ENCODE data around the gene C4orf51.
A peak's percentile ranks its signal among the peaks of the same experiment; 100 is the strongest.

Gene C4orf51

DNA sequence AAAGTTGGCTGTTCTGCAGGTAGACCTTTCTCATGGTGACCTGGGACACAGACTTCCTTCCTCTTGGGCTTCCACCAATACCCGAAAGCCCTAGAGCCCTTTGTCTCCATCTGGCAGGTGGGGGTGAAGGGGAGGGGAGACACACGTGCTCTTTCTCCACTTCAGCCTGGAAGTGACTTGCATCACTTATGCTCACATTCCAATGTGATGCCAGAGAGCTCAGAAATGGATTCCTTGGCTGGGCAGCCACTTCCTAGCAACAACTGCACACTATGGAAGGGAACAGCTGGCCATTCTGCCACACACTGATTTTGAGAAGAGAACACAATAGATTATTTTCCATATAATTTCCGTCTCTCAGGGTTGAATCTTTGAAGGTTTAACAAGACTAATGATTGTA lies 36.3 kb downstream of the C4orf51 start:
- no peak for DNase-seq

DNA sequence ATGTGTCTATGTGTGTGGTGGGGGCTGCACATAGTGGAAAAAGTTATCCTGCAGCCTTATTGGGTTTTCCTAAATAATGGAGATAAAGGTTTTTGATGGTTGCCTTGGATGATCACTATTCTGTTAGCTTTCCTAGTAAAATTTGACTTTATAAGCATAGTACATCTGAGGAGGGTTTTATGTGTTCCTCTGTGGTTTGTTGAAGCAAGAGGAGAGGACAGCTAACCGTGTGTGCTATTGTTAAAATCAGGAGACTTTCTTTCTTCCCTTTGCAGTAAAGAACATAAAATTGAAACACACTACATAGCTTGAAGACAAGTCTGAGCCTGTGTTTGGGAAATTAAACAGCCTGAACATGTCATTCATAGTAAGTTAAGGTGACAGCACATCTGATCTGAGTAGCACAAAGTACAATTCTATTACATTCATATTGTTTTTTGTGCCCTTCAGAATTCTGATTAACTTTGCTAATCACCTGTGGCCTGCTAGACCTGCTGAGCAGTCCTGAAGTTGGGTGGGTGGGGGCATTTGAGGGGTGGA lies 36.8 kb downstream of the C4orf51 start:
- DNase-seq, result no peak

DNA sequence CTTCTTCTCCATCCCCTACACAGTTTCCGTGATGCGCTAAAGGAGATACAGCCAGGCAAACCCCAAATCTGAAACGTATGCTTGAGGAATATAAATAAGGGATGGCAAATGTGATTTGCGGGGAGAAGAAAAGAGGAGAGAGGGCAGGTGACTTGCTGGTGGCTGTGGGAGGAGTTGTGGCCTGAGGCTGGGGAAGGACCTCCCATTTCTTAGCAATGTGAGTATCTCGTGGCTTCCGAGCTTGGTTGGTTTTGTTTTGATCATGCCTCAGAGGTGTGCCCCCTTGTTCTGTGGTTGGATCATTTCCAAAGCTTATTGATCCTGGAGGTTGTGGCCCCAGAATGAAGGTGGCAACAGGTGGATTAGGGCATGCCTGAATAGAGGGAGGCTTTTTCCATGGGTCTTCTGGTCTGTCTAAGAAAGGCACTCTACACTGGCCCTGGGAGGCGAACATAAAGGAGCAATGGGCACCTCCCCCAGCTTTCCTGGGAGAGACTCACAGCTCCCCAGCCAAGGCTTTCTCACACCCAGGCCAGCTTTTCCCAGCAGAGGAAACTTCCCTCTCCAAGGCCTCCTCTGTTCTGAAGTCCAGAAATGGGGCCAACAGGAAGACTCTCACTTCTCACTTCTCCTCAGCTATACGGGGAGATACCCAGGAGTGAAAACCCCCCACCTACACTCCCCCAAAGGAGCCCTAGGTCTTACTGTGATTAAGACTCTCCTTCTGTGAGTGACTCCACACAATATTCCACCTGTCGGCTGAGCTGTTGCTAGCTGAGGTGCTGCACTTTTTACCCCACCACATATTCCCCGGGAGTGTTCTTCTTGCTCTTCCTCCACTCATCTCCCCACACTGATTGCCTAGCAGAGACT lies 40.0 kb downstream of the C4orf51 start:
- DNase-seq, result no peak

DNA sequence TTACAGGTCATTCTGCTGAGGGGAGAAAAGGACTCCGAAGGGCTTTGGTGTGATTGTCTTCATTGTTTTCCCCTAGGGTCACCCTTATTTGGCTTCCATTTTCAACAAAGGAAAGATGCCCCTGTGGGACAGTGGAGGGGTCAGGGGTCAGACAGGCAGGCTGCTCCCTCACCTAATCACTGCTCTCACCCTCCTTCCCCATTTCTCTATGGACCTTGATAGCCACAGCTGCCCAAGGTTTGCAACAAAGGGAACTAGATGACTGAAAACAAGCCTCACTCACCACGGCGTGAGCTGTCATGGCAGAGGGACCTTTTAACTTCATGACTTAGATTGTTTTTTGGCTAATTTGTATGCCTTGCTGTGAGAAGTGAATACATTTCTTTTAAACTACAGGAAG lies 40.7 kb downstream of the C4orf51 start:
- no peak for DNase-seq

DNA sequence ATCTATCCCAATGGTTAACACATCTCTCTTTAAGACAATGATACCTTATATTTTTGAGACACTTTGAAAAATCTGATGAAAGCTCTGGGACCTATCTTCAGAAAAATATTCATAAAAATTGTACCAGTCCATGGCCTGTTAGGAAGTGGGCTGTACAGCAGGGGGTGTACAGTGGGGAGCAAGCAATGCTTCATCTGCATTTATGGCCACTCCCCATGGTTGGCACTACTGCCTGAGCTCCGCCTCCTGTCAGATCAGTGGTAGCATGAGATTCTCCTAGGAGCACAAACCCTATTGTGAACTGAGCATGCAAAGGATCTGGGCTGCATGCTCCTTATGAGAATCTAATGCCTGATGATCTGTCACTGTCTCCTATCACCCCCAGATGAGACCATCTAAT lies 42.6 kb downstream of the C4orf51 start:
- DNase-seq, result no peak

DNA sequence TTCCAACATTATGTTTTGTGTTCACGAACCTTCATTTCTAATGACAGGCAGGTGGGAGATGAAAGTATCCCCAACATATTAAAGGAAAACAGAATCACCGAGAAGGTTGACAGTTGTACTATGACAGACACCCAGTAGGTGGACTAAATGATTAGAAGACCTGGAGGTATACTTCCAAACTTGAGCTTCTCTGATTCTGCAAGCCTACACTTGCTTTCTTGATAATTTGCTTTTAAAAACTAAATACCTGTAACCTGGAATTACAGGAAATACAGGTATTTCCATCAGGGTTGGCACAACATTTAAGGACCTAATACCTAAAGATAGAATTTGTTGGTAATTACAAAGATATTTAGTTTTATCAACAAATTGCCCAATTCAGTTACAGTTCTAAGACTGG lies 43.4 kb downstream of the C4orf51 start:
- no peak for DNase-seq

DNA sequence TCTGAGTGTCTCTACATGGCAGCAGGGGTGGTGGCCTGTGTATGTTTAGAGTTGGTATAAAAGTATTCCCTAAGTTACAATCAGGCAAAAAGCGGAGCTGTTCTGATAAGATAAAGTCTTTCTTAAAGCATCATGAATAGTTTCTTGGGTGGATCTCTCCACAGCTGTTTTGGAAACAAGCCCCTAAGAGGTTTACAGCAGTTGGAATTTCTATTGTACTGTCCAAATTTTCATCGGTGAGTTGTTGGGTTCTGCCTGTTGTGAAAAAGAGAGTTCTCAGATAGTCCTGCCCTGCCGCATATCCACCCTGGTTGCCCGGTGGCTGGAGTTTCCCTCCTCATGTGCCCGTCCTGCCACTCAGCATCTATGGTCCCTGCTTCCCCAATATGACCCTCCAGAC lies 50.1 kb downstream of the C4orf51 start:
- DNase-seq, result no peak

DNA sequence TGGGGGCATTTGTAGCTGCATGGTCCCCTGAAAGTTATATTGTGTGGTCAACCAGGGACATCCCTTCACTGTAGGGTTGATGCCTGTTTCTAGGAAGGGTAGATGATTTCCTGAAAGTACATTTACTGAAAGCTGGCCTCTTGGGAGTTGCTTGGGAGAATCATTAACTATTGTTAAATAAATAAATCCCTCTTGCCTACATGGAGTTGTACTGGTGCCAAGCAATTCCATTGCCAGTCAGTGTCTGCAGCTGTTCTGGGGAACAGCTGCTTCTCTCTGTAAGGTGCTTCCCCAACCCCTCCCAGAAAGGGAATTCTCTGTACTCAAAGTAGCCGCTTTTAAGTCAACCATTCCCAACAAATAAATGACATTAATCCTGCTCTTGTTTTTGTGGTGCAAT lies 51.1 kb downstream of the C4orf51 start:
- no peak for DNase-seq

DNA sequence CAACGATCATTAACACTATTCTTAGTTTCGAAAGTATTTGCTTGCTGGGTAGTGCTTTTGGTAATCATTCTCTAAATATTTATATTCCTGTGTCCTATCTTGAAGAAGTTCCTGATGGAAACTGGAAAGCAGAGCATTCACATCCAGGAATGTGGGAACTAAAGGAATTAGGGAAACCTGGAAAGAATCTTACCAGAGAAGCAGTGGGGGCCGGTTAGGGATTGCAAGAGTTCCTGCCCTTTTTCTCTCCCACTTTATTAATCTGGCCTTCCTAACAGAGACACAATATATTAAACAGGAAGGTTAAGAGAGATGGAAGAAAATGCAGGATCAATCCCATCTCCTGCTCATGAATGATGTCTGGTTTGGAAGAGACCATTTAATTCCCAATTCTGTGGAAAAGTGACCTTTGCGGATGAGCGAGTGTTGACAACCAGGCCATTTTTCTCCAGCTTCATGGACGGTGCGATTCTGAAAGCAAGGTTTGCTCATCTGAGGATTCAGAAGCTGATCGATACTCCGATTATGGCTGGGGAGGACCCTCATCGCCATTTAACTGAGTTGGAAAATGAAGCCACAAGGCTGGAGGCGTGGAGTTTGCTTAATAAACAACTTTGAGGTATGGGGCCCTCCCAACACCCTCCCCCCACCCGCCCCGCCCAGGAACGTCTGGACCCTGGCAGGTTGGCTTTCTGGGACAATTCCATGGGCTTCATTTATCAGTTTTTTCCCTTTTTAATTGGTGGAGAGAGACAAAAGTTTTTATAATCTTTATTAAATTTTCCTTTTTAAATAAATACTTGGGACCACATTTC lies 52.3 kb downstream of the C4orf51 start:
- peak; percentile 29 for DNase-seq

DNA sequence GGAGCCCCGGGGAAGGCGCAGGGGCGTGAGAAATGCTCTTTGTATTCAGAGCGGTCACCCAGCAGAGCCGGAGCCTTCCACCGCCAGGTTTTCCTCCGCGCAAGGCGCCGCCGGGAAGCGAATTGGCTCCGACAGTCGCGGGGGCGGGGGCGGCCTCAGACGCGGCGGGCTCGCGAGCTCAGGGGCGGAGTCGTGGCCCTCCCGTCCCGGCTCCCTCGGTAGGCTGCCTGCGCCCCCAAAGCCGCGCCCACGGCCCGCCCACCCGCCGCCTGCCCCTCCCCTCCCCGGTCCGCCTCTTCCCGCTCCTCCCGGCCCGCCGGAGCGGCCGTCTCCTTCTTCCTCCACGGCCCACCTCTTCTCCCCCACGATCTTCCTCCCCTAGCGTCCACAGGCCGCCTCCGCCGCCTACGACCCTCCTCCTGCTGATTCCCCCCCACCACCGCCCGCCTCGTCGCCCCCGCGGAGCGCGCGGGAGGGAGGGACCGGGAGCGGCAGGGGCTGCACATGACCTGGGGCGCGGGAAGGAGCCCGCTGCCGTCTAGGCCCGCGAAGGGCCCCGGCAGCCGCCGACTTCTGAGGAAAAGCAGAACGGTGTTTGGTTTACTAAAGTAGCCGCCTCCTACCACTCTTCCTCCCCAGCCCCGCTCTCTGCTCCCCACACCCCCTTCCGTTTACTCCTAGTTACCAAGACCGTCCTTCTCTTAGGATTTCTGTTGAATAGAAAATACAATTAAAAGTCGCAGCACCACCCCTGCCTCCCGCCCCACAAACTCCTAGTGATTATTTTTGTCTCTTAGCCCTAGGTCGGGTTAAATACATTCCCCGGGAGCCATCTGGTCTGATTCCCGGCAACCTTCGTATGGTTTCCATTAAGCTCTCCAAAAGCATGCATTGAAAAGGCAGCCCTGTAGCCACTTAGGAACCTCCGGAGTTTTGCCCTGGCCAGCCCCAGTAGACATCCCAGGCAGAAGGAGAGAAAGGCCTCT lies 53.2 kb downstream of the C4orf51 start:
- peak; percentile 90 for DNase-seq

DNA sequence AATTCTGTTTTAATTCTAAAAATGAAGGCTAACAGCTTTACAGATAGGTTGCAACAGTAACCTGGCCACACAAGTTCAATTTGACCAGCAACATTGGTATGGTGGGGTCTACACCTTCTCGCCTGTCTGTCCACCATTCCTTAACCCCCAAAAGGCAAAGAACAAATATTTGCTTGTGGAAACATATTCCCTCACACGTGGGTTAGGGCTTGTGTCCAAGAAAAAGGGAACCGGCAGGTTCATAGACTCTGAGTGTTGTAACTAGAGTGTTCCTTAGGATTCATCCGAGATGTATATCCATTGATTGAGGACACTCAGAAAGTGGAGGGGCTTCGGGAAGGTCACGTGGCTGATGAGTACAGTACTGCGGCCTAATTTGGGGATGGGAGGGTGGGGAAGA lies 54.1 kb downstream of the C4orf51 start:
- DNase-seq, result no peak

DNA sequence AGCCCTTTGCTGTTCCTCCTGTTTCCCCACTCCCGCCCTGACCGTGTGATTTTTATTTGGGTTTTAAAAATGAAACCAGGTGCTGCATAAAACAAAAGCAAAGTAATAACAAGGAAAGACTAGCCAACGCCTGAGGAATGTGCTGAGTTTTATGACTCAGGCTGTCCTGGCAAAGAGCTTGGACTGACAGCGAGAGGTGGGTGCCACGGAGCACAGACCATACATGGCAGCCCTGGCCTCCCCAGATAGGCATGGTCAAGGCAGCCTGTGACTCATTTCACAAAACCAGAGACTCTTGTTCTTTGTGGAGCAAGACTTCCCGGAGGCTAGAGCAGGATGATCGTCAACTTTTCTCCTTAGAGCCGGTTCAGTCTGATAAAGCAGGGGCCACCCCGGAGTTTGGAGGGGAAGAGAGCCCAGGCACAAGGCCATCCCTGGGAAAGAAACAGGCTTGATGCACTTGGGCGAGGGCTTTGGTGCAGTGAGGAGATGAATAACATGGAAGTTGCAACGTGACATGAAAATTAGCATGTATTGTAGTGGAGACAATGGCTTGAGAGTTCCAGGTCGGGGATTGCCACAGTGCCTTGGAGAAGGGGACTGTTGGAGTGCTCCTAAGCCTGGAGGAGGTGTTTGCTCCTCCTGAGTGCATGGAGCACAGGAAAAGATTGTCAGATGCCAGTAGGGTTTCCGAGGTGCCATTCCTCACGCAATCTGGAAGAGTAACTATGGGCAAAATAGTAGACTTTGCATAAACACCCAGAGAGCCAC lies 54.8 kb downstream of the C4orf51 start:
- DNase-seq, result no peak

DNA sequence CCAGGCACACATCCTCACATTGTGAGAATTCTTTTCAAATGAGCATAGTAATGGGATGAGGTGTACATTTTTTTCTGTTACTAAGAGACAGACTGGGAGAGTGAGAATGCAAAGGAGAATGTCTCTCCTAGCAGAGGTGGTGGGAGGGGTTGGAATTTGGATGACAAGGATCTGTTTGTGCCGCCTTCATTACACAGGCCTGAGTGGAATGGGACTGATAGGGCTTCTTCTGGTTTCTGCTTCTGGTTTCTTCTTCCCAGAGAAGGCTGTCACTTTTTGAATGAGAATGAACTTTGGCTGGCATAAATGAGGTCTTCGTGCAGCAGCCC lies 55.4 kb downstream of the C4orf51 start:
- no peak for DNase-seq

DNA sequence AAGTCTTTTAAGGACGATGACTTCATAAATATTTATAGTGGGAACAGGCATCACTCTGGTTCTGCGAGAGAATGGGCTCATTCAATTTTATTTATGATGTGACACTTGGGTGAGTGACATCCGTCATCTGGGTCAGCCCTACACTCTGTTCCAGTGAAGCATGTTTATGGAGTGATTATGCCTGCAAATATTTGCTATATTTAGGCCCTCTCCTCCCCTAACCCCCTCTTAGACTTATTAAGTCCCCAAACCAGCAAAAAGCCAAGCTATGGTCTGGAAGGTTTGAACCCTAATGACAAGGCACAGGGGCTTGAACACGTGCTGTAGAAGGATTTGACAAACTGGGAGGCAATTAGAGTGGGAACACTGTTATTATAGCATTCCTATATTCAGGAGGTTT lies 55.9 kb downstream of the C4orf51 start:
- no peak for DNase-seq

DNA sequence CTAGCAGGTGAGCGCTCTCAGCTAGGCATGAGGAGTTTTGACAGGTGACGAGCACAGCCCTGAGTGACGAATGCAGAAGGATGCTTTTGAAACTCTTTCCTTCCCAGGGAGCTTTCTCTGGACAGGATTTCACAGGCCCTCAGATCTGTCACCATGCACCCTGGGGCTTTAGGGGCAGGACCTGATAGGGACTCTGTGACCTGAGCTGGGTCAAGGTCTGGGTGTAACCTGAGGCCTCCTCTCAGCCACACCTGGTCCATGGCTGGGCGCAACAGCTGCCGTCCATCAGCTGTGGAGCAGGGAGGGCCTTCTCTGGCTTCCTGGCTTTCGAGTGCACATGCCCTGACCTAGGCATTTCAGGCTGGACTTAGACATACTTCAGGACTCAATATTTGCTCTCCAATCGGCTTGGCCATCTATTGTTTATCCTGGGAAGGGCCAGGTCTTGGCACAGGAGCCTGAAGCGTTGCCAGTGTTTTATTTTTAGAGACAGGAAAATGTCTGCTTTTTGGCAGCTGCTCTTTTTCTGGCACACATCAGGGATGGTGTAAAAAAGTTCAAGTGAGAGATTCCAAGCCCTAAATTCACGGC lies 56.4 kb downstream of the C4orf51 start:
- no peak for DNase-seq

DNA sequence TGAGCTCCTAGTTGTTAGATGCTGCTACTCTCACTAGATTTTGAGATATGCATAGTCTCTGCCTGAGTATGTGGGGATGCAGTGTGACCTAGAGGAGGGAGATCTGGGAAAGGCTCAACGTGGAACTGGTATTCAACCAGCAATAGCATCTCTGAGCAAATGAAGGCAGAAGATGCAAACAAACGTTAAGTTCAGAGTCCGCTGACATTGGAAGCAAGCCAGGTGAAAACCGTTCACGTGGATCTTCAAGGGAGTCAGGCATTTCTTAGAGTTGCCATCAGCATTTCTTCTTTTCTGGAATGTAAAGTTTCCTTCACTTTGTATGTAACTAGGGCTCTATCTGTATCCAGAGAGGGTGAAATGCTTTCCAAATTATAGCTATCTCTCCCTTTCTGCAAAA lies 59.9 kb downstream of the C4orf51 start:
- no peak for DNase-seq

DNA sequence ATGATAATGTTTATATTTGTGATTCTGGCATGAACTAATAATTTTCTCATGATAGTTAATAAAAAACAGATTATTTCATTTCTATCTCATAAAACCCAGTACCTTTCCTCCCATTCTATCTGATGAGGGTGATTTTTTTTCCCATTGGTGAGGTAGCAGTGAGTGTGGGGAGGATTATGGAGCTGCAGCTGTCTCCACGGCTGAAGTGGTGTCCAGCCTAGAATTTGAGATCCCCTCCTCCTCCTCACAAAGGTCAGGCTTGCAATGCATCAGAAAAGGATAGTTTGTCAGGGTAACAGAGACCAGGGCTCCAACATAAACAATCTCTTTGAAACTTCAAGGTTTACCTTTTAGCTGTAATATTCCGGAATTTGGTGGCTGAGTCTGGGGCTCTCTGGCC lies 60.9 kb downstream of the C4orf51 start:
- no peak for DNase-seq

DNA sequence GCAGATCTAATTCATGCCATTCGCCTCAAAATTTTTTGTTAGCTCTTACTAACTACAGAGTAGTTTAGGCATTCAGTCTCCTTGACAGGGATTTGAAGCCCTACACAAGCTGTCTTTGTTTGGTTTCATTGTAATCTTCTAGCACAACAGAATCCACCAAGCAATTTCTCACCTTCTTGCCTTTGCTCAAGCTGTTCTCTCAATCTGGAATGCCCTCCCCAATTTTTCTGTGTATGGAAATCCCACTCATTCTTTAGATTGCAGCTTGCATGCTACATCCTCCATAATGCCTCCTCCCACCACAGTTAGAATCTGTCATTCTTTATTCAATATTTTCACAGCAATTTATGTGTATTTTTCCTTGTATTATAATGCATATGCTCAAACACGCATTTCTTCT lies 63.7 kb downstream of the C4orf51 start:
- no peak for DNase-seq

DNA sequence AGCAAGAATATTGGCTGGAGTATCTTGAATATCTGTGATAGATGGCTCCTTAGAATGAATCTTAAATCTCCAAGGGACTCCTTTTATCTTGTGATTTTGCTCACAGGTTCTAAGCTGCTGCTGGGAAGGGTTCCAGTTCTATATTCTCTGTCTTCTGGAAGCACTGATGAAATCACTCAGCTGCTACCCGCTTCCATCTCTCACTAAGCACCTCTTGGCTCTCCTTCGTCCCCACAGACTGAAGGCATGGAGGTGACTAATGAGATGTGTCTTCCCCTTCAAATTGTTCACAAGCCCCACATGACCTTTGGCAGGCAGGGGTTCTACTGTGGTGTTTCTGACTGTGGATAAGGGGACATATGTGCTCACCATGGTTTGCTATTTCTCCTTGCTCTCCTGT lies 75.9 kb downstream of the C4orf51 start:
- DNase-seq, result no peak

DNA sequence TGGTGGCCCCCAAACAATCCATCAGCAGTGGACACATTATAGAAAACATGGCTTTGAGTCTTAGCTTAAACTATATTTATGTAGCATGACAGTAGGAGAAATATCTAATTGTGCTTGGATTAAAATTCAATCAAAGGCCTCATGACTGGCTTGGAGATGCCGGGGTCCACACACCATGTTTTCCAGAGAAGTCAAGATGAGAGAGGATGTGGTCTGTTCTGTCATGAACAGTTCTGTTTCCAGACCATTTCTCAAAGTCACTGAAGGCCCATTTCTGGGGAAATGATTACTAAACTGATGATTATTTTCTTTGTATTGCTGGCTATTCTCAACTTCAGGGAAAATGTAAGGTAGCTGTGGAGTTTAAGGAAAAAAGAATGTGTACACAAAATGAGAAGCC lies 76.3 kb downstream of the C4orf51 start:
- no peak for DNase-seq

DNA sequence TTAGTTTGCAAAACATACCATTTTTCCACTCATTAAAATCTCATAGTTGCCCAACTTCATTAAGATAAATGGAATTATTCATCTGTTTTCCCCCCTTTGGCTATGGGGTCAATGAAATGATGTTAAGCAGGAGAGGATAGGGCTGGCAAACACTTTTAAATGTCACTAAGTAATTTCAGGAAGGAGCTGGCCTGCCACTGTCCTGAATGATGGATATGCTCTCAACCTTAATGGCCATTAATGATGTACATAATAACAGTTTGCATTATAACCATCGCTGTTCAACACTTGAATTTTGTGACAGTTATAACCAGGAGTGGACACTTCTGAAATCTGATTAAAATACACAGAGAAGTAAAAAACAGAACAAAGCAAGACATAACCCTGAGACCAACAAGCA lies 77.2 kb downstream of the C4orf51 start:
- no peak for DNase-seq

DNA sequence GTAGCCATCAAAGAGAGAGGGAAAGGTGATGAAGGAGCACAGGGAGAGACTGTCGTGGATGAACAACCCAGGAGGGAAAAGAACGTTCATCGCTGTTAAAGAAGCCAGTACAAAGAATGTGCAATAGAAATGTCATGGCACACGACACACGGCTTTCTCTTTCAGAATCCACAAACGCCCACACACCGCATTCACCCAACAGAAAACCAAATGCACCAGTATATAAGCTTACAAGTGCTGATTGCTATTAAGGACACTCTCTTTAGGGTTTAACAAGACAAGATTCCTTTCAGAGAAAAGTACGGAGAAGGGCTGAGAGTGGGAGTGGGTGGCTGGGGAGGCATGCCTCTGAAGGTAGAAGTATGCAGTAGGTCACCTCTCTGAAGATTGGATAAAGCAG lies 80.2 kb downstream of the C4orf51 start:
- DNase-seq, result no peak

All from retina (tissue), 1 donor.